GM18907 (cell line): Measurements from ENCODE around the gene GOLGA8H.
"Not testable (repeated sequence)": the region's sequence is repeated elsewhere in the genome, so short reads cannot be mapped to it uniquely, and the experiment has no call there.

ENCODE experiments used
- ATAC-seq: cut with Tn5 transposase; IDR thresholded peaks from one replicate; pipeline ENCODE4 v1.9.1; 2021; ENCODE audit warnings: mild to moderate bottlenecking, moderate library complexity; ENCODE audit not compliant: unreplicated experiment

GOLGA8H gene

GRCh38 chr15:30603796-30604195, at the start of gene GOLGA8H:
Gene GOLGA8H (plus strand): TSS chr15:30604028. CDS start chr15:30604126, 98 bp downstream.
- ATAC-seq: not testable (repeated sequence)

GRCh38 chr15:30566949-30567348, 36.9 kb upstream of the GOLGA8H start:
- ATAC-seq: not testable (repeated sequence)

- not testable (repeated sequence) for ATAC-seq
These were observed 30.8 kb upstream of the GOLGA8H start for GRCh38 chr15:30573012-30573491.

GRCh38 chr15:30579394-30579970, 24.3 kb upstream of the GOLGA8H start:
- not testable (repeated sequence) for ATAC-seq

- ATAC-seq: not testable (repeated sequence)
These were observed 23.1 kb upstream of the GOLGA8H start for GRCh38 chr15:30580716-30581115.

GRCh38 chr15:30598953-30599352, 4.9 kb upstream of the GOLGA8H start:
- ATAC-seq: not testable (repeated sequence)

GRCh38 chr15:30612271-30612670, 8.4 kb downstream of the GOLGA8H start:
- ATAC-seq: not testable (repeated sequence)

- not testable (repeated sequence) for ATAC-seq
These were observed 17.5 kb downstream of the GOLGA8H start for GRCh38 chr15:30621342-30621741.

- ATAC-seq: peak; percentile 93
These were observed 21.8 kb downstream of the GOLGA8H start, which contains the start of gene ARHGAP11B for GRCh38 chr15:30625436-30626193. Gene ARHGAP11B (plus strand): TSS chr15:30626128.

- ATAC-seq: peak; percentile 10
These were observed 22.4 kb downstream of the GOLGA8H start for GRCh38 chr15:30626194-30626565.

GRCh38 chr15:30626632-30627031, 22.8 kb downstream of the GOLGA8H start:
- ATAC-seq: not testable (repeated sequence)

GRCh38 chr15:30650012-30650929, 46.4 kb downstream of the GOLGA8H start:
- peak; percentile 94 for ATAC-seq

- not testable (repeated sequence) for ATAC-seq
These were observed 57.3 kb downstream of the GOLGA8H start for GRCh38 chr15:30661154-30661553.
